ENCODE measurements around the gene SREBF1.

DNA sequence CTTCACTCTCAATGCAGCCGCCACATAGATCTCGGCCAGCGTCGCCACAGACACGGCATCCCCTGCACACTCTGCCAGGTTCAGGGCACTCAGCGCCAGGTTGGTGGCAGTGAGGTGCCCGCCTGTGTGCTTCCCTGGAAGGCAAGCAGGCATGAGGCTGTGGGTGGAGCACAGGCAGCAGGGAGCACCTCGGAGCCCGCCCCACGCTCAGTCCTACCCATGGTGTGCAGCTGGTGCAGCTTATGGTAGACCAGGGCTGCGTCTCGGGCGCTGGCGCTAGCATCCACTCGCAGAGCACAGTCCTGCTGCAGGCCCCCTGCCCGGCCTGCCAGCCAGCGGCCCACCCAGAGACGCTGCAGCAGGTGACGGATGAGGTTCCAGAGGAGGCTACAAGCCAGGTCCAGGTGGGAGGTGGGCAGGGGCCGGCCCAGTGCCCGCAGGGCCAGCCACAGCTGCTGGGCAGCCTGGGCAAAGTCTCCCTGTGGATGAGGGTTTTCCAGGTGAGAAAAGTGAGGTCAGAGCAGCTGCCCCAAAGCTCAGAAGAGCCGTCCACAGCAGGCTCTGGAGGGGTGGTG, 20.5 kb downstream of the SREBF1 start:
- no peak for TF ChIP-seq EZH2 (IDR thresholded peaks at IDR 0.05; ENCODE audit: borderline replicate concordance, low read length)
- TF ChIP-seq, protein P1, sequence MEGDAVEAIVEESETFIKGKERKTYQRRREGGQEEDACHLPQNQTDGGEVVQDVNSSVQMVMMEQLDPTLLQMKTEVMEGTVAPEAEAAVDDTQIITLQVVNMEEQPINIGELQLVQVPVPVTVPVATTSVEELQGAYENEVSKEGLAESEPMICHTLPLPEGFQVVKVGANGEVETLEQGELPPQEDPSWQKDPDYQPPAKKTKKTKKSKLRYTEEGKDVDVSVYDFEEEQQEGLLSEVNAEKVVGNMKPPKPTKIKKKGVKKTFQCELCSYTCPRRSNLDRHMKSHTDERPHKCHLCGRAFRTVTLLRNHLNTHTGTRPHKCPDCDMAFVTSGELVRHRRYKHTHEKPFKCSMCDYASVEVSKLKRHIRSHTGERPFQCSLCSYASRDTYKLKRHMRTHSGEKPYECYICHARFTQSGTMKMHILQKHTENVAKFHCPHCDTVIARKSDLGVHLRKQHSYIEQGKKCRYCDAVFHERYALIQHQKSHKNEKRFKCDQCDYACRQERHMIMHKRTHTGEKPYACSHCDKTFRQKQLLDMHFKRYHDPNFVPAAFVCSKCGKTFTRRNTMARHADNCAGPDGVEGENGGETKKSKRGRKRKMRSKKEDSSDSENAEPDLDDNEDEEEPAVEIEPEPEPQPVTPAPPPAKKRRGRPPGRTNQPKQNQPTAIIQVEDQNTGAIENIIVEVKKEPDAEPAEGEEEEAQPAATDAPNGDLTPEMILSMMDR (conservative IDR thresholded peaks at IDR 0.05 in 1 of 2, IDR thresholded peaks at IDR 0.05 in 1 of 2; ENCODE audit: extremely low read depth in 1 of 2, insufficient read depth in 1 of 2, low read depth in 1 of 2, low read length in 2 of 2) = no peak

All from mammary epithelial cell (primary cell).